Liver (tissue), 9 donors: ENCODE measurements around the gene BEND4. TPM values are rescaled to one million over a fixed set of nuclear protein-coding genes. Genes with fewer than 3 reads are reported as not detected.

ENCODE experiments used
- DNase-seq: peaks from one replicate; pipeline ENCODE4 v3.0.0-alpha.2; 2017; ENCODE audit warnings: low spot score
- H3K27ac ChIP-seq, 2 donors: one replicate each; pipeline ENCODE4 v1.7.0; 2013; ENCODE audit warnings: inconsistent platforms in 2 of 2, low read length in 2 of 2, control low read depth in 1 of 2, low read depth in 1 of 2, mild to moderate bottlenecking in 1 of 2
- H3K27me3 ChIP-seq, 4 donors: one replicate each; pipeline versions ENCODE4 v1.6.1 to v1.7.0; 2013; ENCODE audit warnings: low read length in 3 of 4, inconsistent platforms in 1 of 4, mild to moderate bottlenecking in 1 of 4, moderate library complexity in 1 of 4; ENCODE audit not compliant: control insufficient read depth in 4 of 4, insufficient read depth in 4 of 4
- H3K36me3 ChIP-seq, 4 donors: one replicate each; pipeline versions ENCODE4 v1.6.1 to v1.7.0; 2013; ENCODE audit warnings: low read length in 3 of 4, mild to moderate bottlenecking in 3 of 4, low read depth in 1 of 4, moderate library complexity in 1 of 4; ENCODE audit not compliant: control insufficient read depth in 4 of 4, insufficient read depth in 3 of 4
- H3K4me1 ChIP-seq, 4 donors: one replicate each; pipeline versions ENCODE4 v1.6.1 to v1.7.0; 2013; ENCODE audit warnings: low read length in 3 of 4, mild to moderate bottlenecking in 3 of 4, moderate library complexity in 1 of 4; ENCODE audit not compliant: control insufficient read depth in 4 of 4, insufficient read depth in 4 of 4
- H3K4me3 ChIP-seq, 3 donors: one replicate each; pipeline versions ENCODE4 v1.6.1 to v1.7.0; 2013; ENCODE audit warnings: low read length in 3 of 3, control low read depth in 1 of 3, low read depth in 1 of 3, mild to moderate bottlenecking in 1 of 3
- H3K9ac ChIP-seq, 2 donors: one replicate each; pipeline ENCODE4 v1.7.0; 2013; ENCODE audit warnings: low read length in 2 of 2, mild to moderate bottlenecking in 2 of 2, moderate library complexity in 2 of 2, control low read depth in 1 of 2, low read depth in 1 of 2
- H3K9me3 ChIP-seq, 4 donors: one replicate each; pipeline versions ENCODE4 v1.6.1 to v1.7.0; 2013; ENCODE audit warnings: low read length in 3 of 4; ENCODE audit not compliant: control insufficient read depth in 4 of 4
- ATF3 ChIP-seq: IDR thresholded peaks from 2 replicates; pipeline ENCODE4 v1.6.1; 2016; ENCODE audit warnings: antibody characterized with exemption
- CTCF ChIP-seq: fragments of 150-350 bp; IDR thresholded peaks from 2 replicates; pipeline ENCODE4 v1.5.1; 2017; ENCODE audit warnings: improper control_type of control experiment, low read depth, low read length; ENCODE audit not compliant: missing input control
- EGR1 ChIP-seq, 2 donors: IDR thresholded peaks; 2 replicates each; pipeline ENCODE4 v1.6.1; 2016 to 2018; ENCODE audit warnings: antibody characterized with exemption in 2 of 2, low read depth in 2 of 2
- FOXA1 ChIP-seq: IDR thresholded peaks from 2 replicates; pipeline ENCODE4 v1.6.1; 2016; ENCODE audit warnings: antibody characterized with exemption
- GABPA ChIP-seq, 2 donors: IDR thresholded peaks in 1 of 2; conservative IDR thresholded peaks in 1 of 2; 2 replicates each; pipeline ENCODE4 v1.6.1; 2016; ENCODE audit warnings: antibody characterized with exemption in 2 of 2, mild to moderate bottlenecking in 1 of 2, moderate library complexity in 1 of 2
- HNF4A ChIP-seq, 2 donors: conservative IDR thresholded peaks; 2 replicates each; pipeline ENCODE4 v1.6.1; 2016; ENCODE audit warnings: antibody characterized with exemption in 2 of 2, mild to moderate bottlenecking in 2 of 2
- JUND ChIP-seq, 2 donors: IDR thresholded peaks; 2 replicates each; pipeline ENCODE4 v1.6.1; 2016; ENCODE audit warnings: antibody characterized with exemption in 2 of 2
- MAX ChIP-seq: IDR thresholded peaks from 2 replicates; pipeline ENCODE4 v1.6.1; 2016; ENCODE audit warnings: antibody characterized with exemption
- RAD21 ChIP-seq, 2 donors: IDR thresholded peaks; 2 replicates each; pipeline ENCODE4 v1.6.1; 2016; ENCODE audit warnings: antibody characterized with exemption in 2 of 2, mild to moderate bottlenecking in 2 of 2
- RXRA ChIP-seq, 2 donors: IDR thresholded peaks; 2 replicates each; pipeline ENCODE4 v1.6.1; 2017 to 2018; ENCODE audit warnings: antibody characterized with exemption in 2 of 2, mild to moderate bottlenecking in 1 of 2
- SP1 ChIP-seq: IDR thresholded peaks from 2 replicates; pipeline ENCODE4 v1.6.1; 2018; ENCODE audit warnings: antibody characterized with exemption, mild to moderate bottlenecking
- YY1 ChIP-seq: IDR thresholded peaks from 2 replicates; pipeline ENCODE4 v1.6.1; 2016; ENCODE audit warnings: antibody characterized with exemption, mild to moderate bottlenecking
- ZBTB33 ChIP-seq: IDR thresholded peaks from 2 replicates; pipeline ENCODE4 v1.6.1; 2016; ENCODE audit warnings: antibody characterized with exemption
- WGBS: extraction: QIAGEN DNeasy Blood & Tissue Kit; methylation state at CpG from one replicate; pipeline ENCODE4 v1.1.7; 2013; 5-methylcytosine and 5-hydroxymethylcytosine counted together
- polyA plus RNA-seq, 2 donors: library from polyadenylated mRNA; stranded (reverse) in 1 of 2; unstranded in 1 of 2; fragments of 200-250 nt in 1 of 2; fragments of >200 nt in 1 of 2; fragmentation: Nextera tagmentation in 1 of 2; extraction: Ambion mirVana in 1 of 2; gene quantifications; one replicate each; pipeline versions ENCODE4 v1.2.1 to v1.2.3, GENCODE V29; 2013 to 2015
- total RNA-seq, 2 donors: library from RNA; depleted of rRNA; stranded (reverse); fragments of >200 nt; gene quantifications; one replicate each; pipeline ENCODE4 v1.2.3, GENCODE V29; 2014
- donor health status: healthy.
- donor health status: healthy.
- donor health status: healthy.
- donor health status: healthy.
- donor health status: healthy.

The BEND4 gene
- total and polyA plus RNA-seq, 4 donors, result 0.02 to 0.28 (median 0.13) TPM

- H3K9me3 ChIP-seq, result no peaks in the 10 kb centered on the region
- no peak overlapping the region for H3K9ac ChIP-seq
- peak overlapping the region in 2 of 3 donors; percentile 11 to 54 for H3K4me3 ChIP-seq
- TF ChIP-seq ATF3 (no peak), GABPA (IDR thresholded peaks at IDR 0.05 in 1 of 2, conservative IDR thresholded peaks at IDR 0.05 in 1 of 2) (no peak), YY1 (no peak), EGR1 (IDR thresholded peaks at IDR 0.05; ENCODE audit: low read depth in 2 of 2) (no peak), HNF4A (conservative IDR thresholded peaks at IDR 0.05) (no peak), JUND (IDR thresholded peaks at IDR 0.05) (no peak), FOXA1 (no peak), CTCF (no peak), ZBTB33 (no peak), RAD21 (IDR thresholded peaks at IDR 0.05) (no peak), SP1 (no peak), RXRA (IDR thresholded peaks at IDR 0.05) (no peak)
- H3K4me1 ChIP-seq, result peaks cover 5 to 14% (median 10%) of the 10 kb centered on the region in 4 donors
- peak overlapping the region in 1 of 2 donors; percentile 35 for H3K27ac ChIP-seq
- H3K36me3 ChIP-seq, result no peaks in the 10 kb centered on the region
- WGBS, result 10% methylated on average over 89 of the region's 89 CpGs
- no peak for DNase-seq
- peaks cover 3 to 16% (median 6%) of the 10 kb centered on the region in 4 donors for H3K27me3 ChIP-seq
These were observed 1.5 kb downstream of the BEND4 start for GRCh38 chr4:42150653-42151567.

GRCh38 chr4:42149004-42149403, 3.5 kb downstream of the BEND4 start:
- Histone ChIP-seq H3K27me3 (peaks cover 3 to 16% (median 6%) of the 10 kb centered on the region in 4 donors), H3K9ac (no peak overlapping the region), H3K9me3 (no peaks in the 10 kb centered on the region), H3K36me3 (no peaks in the 10 kb centered on the region), H3K4me3 (no peak overlapping the region), H3K27ac (no peak overlapping the region), H3K4me1 (peaks cover 5 to 14% (median 10%) of the 10 kb centered on the region in 4 donors)
- WGBS, result 67% methylated on average over 7 of the region's 7 CpGs
- DNase-seq, result no peak
- TF ChIP-seq RAD21 (IDR thresholded peaks at IDR 0.05) (no peak), MAX (no peak)
